Measurements from ENCODE around the gene CAMK1D.
"Not testable (repeated sequence)": the region's sequence is repeated elsewhere in the genome, so short reads cannot be mapped to it uniquely, and the experiment has no call there.

Gene CAMK1D

DNA sequence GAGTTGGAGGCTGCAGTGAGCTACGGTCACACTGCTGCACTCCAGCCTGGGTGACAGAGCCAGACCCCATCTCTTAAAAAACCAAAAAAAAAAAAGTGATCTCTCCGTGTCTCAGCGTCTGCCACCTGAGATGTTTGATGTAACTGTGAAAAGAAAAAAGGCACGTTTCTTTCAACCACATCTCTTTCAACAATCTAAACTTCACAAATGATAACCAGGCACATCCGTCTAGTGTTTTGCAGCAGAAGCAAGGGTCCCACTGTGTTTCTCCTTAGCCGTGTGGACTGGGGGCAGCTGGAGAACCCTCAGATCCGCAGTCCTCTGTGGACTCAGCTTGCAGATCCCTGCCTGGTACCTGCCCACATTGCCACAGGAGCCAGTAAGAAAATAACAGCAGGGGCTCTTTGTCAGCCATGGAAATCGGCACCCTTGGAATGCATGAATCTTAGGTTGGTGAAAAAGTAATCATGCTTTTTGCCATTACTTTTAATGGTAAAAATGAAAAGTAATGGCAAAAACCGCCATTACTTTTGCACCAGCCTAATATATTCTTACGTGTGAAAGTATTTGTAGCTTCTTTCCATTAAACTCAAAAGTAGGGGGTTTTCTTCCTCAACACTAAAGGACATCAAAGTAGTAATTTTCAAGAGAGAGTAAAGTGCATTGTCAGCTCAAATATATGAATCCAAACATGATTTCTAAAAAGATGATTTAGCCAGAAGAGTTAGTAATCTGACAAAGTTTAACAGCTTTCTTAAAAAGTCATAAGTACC, 375.6 kb downstream of the CAMK1D start:
- no peak for DNase-seq
- in situ Hi-C loops (cut with HindIII; ENCODE audit: low pct_ligation_motif_present, low pct_unique_long_range_greater_than_20kb, low sequenced_read_pairs), result loop anchor here (25.0 kb wide), 1 partner anchor 187 kb away; no protein-coding TSS in a partner anchor

DNA sequence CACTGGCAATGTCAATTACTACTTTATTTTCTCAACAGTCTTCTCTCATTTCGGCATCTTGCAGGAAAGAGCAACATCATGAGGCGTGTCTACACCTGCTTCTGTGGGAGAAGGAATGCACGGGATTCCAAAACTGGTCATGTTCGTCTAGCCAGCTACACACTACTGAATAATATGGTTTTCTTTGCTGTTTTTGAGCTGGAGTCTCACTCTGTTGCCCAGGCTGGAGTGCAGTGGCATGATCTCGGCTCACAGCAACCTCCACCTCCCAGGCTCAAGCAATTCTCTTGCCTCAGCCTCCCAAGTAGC, 376.2 kb downstream of the CAMK1D start:
- in situ Hi-C loops (cut with HindIII; ENCODE audit: low pct_ligation_motif_present, low pct_unique_long_range_greater_than_20kb, low sequenced_read_pairs), result loop anchor here (25.0 kb wide), 1 partner anchor 187 kb away; no protein-coding TSS in a partner anchor
- DNase-seq, result not testable (repeated sequence)

DNA sequence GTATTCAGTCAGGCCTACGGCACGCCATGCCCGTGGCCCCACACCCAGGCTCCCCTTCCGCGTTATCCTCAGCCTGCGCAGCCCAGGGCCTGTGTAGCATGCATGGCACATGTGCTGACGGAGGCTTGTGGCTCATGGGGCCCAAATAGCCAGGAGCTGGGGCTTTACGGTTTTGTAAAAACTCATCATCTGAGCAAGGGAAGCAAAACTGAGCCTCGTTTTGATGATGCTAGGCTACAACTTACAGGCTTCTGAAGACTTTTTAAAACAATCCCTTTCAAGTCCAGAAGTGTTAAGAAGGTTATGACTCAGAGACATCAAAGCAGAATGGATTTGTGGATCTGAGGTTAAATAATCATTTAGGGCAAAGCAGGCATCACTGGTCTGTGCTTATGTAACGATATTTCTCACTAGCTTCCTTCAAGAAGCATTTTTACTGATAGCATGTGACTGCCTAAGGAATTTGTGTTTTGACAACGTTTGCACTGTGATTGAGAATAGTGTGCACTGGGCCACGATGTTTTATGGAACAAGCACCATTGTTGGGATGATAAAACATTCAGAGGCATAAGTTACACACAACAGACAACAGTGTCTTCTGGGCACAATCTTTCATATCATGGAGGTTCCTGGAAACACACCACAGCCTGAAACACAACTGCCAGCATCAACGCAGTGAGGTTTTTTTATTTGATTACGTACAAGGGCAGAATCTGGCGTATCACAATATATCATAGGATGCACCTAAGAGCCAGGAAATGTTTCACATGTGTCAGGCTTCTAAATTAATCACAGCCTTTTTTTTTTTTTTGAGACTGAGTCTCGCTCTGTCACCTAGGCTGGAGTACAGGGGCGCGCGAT, 377.9 kb downstream of the CAMK1D start:
- in situ Hi-C loops (cut with HindIII; ENCODE audit: low pct_ligation_motif_present, low pct_unique_long_range_greater_than_20kb, low sequenced_read_pairs), result loop anchor here (25.0 kb wide), 1 partner anchor 185 kb away; no protein-coding TSS in a partner anchor
- DNase-seq, result no peak

DNA sequence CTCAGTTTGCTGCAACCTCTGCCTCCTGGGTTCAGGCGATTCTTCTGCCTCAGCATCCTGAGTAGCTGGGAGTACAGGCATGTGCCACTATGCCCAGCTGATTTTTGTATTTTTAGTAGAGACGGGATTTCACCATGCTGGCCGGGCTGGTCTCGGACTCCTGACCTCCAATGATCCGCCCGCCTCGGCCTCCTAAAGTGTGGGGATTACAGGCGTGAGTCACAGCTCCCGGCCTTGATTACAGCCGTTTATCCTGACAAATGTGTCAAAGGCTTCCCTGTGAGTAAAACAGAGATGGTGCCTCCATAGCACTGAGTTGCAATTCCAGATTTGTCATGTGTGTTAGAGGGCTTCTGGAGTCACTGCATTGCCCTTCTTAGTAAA, 378.5 kb downstream of the CAMK1D start:
- in situ Hi-C loops (cut with HindIII; ENCODE audit: low pct_ligation_motif_present, low pct_unique_long_range_greater_than_20kb, low sequenced_read_pairs), result loop anchor here (25.0 kb wide), 1 partner anchor 184 kb away; no protein-coding TSS in a partner anchor
- no peak for DNase-seq

DNA sequence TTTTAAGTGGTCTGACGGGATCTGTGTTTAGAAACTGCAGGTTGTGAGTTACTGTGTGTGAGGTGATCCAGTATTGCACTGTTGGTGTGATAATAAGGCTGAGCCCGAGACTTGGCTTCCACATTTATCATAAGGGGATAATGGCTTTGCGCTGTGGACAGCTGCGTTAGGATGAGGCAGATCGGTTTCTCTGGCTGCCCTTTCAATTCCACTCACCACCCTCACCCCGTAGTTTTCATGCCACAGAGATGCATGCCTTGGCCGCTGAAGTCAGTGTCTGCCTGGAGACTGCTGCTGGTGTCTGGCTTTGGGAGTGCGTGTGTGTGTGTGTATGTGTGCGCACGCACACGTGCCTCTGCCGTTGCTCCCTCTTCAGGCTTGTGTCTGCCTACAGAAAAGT, 379.1 kb downstream of the CAMK1D start:
- DNase-seq, result no peak
- in situ Hi-C loops (cut with HindIII; ENCODE audit: low pct_ligation_motif_present, low pct_unique_long_range_greater_than_20kb, low sequenced_read_pairs), result loop anchor here (25.0 kb wide), 1 partner anchor 184 kb away; no protein-coding TSS in a partner anchor

- in situ Hi-C loops (cut with HindIII; ENCODE audit: low pct_ligation_motif_present, low pct_unique_long_range_greater_than_20kb, low sequenced_read_pairs), result loop anchor here (25.0 kb wide), 1 partner anchor 182 kb away; no protein-coding TSS in a partner anchor
- no peak for DNase-seq
Measured at GRCh38 chr10:12729885-12730284, 380.5 kb downstream of the CAMK1D start.

GRCh38 chr10:12730809-12731519, 381.6 kb downstream of the CAMK1D start:
- no peak for DNase-seq
- in situ Hi-C loops (cut with HindIII; ENCODE audit: low pct_ligation_motif_present, low pct_unique_long_range_greater_than_20kb, low sequenced_read_pairs), result loop anchor here (25.0 kb wide), 1 partner anchor 181 kb away; no protein-coding TSS in a partner anchor

DNA sequence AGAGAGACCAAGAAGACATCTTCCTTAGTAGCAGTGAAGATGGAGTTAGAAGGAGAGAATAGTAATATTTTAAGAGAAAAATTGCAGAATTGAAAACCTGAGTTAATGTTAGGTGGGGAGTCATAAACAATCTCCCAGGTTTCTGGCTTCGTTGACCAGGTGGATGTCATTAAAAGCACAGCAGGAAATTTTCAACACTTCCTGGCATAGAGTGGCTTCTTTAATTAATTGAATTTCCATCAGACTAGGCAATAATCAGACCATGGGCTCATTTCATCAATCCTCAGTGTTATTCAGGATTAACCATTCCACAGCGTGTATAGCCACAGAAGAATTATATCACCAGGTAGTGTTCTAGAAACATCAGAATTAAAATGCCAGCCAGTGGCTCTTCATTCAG, 383.9 kb downstream of the CAMK1D start:
- no peak for DNase-seq
- in situ Hi-C loops (cut with HindIII; ENCODE audit: low pct_ligation_motif_present, low pct_unique_long_range_greater_than_20kb, low sequenced_read_pairs), result loop anchor here (25.0 kb wide), 1 partner anchor 179 kb away; no protein-coding TSS in a partner anchor

DNA sequence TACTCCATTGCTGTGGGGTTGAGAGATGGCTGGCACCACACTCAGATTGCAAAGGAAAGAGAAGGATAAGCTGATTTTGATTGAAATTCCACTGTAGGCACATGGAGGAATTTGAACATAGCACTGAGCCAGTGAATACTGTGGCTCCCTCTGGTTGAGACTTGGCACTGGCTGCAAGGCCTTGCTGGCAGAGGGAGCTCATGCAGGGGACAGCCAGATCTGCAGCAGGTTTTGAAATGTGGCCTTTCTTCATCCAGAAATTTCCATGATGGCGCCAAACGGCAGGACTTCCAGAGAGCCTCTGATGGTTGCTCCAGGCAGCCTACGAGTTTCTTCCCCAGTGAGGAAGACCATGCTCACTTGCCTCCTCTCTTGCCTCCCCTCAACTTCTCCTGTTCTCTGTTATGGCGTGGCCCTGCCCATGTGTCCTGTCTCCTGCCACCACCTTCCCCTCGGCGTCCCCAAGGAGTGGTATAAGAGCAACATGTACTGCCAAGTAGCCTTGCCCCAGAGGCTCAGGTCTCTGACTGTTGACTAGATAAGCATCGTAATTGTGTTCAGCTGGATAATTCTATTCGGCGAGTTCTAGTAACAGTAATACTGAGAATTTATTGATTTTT, 386.6 kb downstream of the CAMK1D start:
- in situ Hi-C loops (cut with HindIII; ENCODE audit: low pct_ligation_motif_present, low pct_unique_long_range_greater_than_20kb, low sequenced_read_pairs), result loop anchor here (25.0 kb wide), 1 partner anchor 176 kb away; no protein-coding TSS in a partner anchor
- no peak for DNase-seq

GRCh38 chr10:12740813-12741212, 391.5 kb downstream of the CAMK1D start:
- DNase-seq, result no peak
- in situ Hi-C loops (cut with HindIII; ENCODE audit: low pct_ligation_motif_present, low pct_unique_long_range_greater_than_20kb, low sequenced_read_pairs), result loop anchor here (25.0 kb wide), 1 partner anchor 171 kb away; no protein-coding TSS in a partner anchor

DNA sequence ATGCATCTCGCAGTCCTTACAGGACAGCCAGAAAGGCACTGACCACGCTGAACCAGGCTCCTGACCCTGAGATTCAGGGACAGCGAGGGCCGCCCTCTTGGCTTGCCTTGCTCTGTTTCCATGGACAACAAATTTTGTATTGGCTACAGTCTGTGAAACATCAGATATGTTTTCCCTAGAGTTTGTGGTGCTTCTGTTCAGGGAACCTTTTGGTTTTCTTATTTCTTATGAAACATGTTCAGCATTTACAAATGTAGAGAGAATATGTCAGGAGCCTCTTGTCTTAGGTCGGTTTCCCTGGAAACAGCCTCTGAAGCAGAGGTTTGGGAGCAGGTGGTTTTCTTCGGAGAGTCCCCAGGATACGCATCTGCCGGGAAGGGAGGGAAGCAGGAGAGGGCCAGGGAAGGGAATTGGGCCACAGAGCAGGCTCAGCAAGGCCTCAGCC, 392.0 kb downstream of the CAMK1D start:
- no peak for DNase-seq
- in situ Hi-C loops (cut with HindIII; ENCODE audit: low pct_ligation_motif_present, low pct_unique_long_range_greater_than_20kb, low sequenced_read_pairs), result loop anchor here (25.0 kb wide), 1 partner anchor 171 kb away; no protein-coding TSS in a partner anchor

- no peak for DNase-seq
- in situ Hi-C loops (cut with HindIII; ENCODE audit: low pct_ligation_motif_present, low pct_unique_long_range_greater_than_20kb, low sequenced_read_pairs), result loop anchor here (25.0 kb wide), 1 partner anchor 170 kb away; no protein-coding TSS in a partner anchor
Measured at GRCh38 chr10:12742771-12743170, 393.4 kb downstream of the CAMK1D start.

GRCh38 chr10:12743466-12743865, 394.1 kb downstream of the CAMK1D start:
- in situ Hi-C loops (cut with HindIII; ENCODE audit: low pct_ligation_motif_present, low pct_unique_long_range_greater_than_20kb, low sequenced_read_pairs), result loop anchor here (25.0 kb wide), 1 partner anchor 169 kb away; no protein-coding TSS in a partner anchor
- DNase-seq, result not testable (repeated sequence)

DNA sequence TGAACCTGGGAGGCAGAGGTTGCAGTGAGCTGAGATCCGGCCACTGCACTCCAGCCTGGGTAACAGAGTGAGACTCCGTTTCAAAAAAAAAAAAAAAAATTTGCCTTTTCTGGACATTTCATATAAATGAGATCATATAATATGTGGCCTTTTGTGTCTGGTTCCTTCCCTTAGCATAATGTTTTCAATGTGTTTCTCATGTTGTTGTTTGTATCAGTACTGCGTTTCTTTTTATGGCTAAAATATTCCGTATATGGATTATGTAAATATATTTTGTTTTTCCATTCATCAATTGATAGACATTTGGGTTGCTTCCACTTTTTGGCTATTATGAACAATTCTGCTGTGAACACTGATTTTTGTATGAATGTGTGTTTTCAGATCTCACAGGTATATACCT, 394.6 kb downstream of the CAMK1D start:
- in situ Hi-C loops (cut with HindIII; ENCODE audit: low pct_ligation_motif_present, low pct_unique_long_range_greater_than_20kb, low sequenced_read_pairs), result loop anchor here (25.0 kb wide), 1 partner anchor 168 kb away; no protein-coding TSS in a partner anchor
- DNase-seq, result no peak

DNA sequence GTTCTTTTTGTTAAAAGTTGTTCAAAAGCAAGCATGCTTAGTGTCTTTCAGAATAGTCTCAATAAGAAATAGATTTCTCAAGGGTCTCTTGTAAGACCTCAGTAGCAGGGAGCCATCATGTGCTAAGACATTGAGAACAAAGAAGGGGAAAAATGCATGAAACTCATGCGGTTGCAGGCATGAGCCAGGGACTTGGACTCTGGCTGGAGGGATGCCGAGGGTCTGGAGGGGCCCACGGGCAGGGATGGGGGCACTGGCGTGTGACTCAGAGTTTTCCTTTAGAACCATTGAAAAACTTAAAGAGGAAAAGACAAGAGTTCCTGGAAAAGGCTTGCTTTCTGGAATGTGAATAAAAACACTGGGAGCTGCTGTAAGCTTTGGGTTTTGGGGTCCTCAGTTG, 398.8 kb downstream of the CAMK1D start:
- in situ Hi-C loops (cut with HindIII; ENCODE audit: low pct_ligation_motif_present, low pct_unique_long_range_greater_than_20kb, low sequenced_read_pairs), result loop anchor here (25.0 kb wide), 1 partner anchor 164 kb away; no protein-coding TSS in a partner anchor
- no peak for DNase-seq

GRCh38 chr10:12749760-12750478, 400.6 kb downstream of the CAMK1D start:
- in situ Hi-C loops (cut with HindIII; ENCODE audit: low pct_ligation_motif_present, low pct_unique_long_range_greater_than_20kb, low sequenced_read_pairs), result loop anchor here (25.0 kb wide), 1 partner anchor 162 kb away; no protein-coding TSS in a partner anchor
- no peak for DNase-seq

GRCh38 chr10:12750526-12751201, 401.3 kb downstream of the CAMK1D start:
- DNase-seq, result no peak
- in situ Hi-C loops (cut with HindIII; ENCODE audit: low pct_ligation_motif_present, low pct_unique_long_range_greater_than_20kb, low sequenced_read_pairs), result no loop called here
